Neural progenitor cell (in vitro differentiated cells): ENCODE data around the gene TECR. TPM values are rescaled to one million over a fixed set of nuclear protein-coding genes. Genes with fewer than 3 reads are reported as not detected.

Experiments
- DNase-seq: peaks from one replicate; pipeline ENCODE4 v3.0.0-alpha.2; 2016; ENCODE audit warnings: low spot score
- H2AFZ ChIP-seq: fragments of 200-600 bp; sonication (generic); replicated peaks from 2 replicates; pipeline ENCODE4 v1.6.1; 2016; ENCODE audit warnings: antibody characterized with exemption
- H3F3A ChIP-seq: fragments of 200-600 bp; sonication (generic); 2 replicates; pipeline ENCODE4 v1.6.1; 2016; ENCODE audit warnings: antibody characterized with exemption, low read depth
- H3K27ac ChIP-seq: fragments of 200-600 bp; sonication (generic); 2 replicates; pipeline ENCODE4 v1.5.1; 2016; ENCODE audit warnings: mild to moderate bottlenecking
- H3K27me3 ChIP-seq: fragments of 200-600 bp; sonication (generic); 2 replicates; pipeline ENCODE4 v1.6.1; 2016; ENCODE audit warnings: mild to moderate bottlenecking, moderate library complexity
- H3K36me3 ChIP-seq: fragments of 200-600 bp; sonication (generic); 2 replicates; pipeline ENCODE4 v1.5.1; 2016
- H3K4me1 ChIP-seq: fragments of 200-600 bp; sonication (generic); 2 replicates; pipeline ENCODE4 v1.6.1; 2016; ENCODE audit warnings: mixed run types
- H3K4me2 ChIP-seq: fragments of 200-600 bp; sonication (generic); 2 replicates; pipeline ENCODE4 v1.6.1; 2016
- H3K4me3 ChIP-seq: fragments of 200-600 bp; sonication (generic); 2 replicates; pipeline ENCODE4 v1.5.1; 2016
- H3K79me2 ChIP-seq: fragments of 200-600 bp; sonication (generic); 2 replicates; pipeline ENCODE4 v1.6.1; 2016; ENCODE audit warnings: low read depth
- H3K9ac ChIP-seq: fragments of 200-600 bp; sonication (generic); 2 replicates; pipeline ENCODE4 v1.6.1; 2016
- H3K9me3 ChIP-seq: fragments of 200-600 bp; sonication (generic); 2 replicates; pipeline ENCODE4 v1.5.1; 2016; ENCODE audit warnings: low read depth
- H4K20me1 ChIP-seq: fragments of 200-600 bp; sonication (generic); 2 replicates; pipeline ENCODE4 v1.6.1; 2016; ENCODE audit warnings: low read depth
- H3K27ac Mint-ChIP-seq: 3 replicates; pipeline ENCODE4 v1.8.0; 2021; ENCODE audit warnings: mixed read lengths
- H3K27me3 Mint-ChIP-seq: 2 replicates; pipeline ENCODE4 v1.8.0; 2022; ENCODE audit warnings: low read depth, mild to moderate bottlenecking, inconsistent platforms, moderate library complexity, mixed read lengths; ENCODE audit not compliant: insufficient read depth
- H3K36me3 Mint-ChIP-seq: 3 replicates; pipeline ENCODE4 v1.8.0; 2021; ENCODE audit warnings: mixed read lengths
- H3K4me1 Mint-ChIP-seq: 3 replicates; pipeline ENCODE4 v1.8.0; 2021; ENCODE audit warnings: mixed read lengths
- H3K4me3 Mint-ChIP-seq: 3 replicates; pipeline ENCODE4 v1.8.0; 2021; ENCODE audit warnings: mild to moderate bottlenecking, moderate library complexity, mixed read lengths
- H3K9me3 Mint-ChIP-seq: 3 replicates; pipeline ENCODE4 v1.8.0; 2020; ENCODE audit warnings: mixed read lengths
- EZH2 ChIP-seq: fragments of 200-600 bp; sonication (generic); IDR thresholded peaks from 2 replicates; pipeline ENCODE4 v1.6.1; 2017; ENCODE audit warnings: antibody characterized with exemption, mild to moderate bottlenecking, moderate library complexity
- EZH2phosphoT487 ChIP-seq: fragments of 200-600 bp; sonication (generic); IDR thresholded peaks from 2 replicates; pipeline ENCODE4 v1.6.1; 2017; ENCODE audit warnings: antibody characterized with exemption
- total RNA-seq: library from RNA; depleted of rRNA; stranded (reverse); fragments of >200 nt; gene quantifications from 2 replicates; pipeline ENCODE4 v1.2.3, GENCODE V29; 2015; ENCODE audit warnings: low replicate concordance
- TF ChIP-seq, protein P1 (sequence below): fragments of 200-600 bp; sonication (generic); IDR thresholded peaks from 2 replicates; pipeline ENCODE4 v1.5.1; 2017; ENCODE audit warnings: antibody characterized with exemption, mild to moderate bottlenecking

The TECR gene
- total RNA-seq, 1 donor from 2014 or later = 41.9 TPM

DNA sequence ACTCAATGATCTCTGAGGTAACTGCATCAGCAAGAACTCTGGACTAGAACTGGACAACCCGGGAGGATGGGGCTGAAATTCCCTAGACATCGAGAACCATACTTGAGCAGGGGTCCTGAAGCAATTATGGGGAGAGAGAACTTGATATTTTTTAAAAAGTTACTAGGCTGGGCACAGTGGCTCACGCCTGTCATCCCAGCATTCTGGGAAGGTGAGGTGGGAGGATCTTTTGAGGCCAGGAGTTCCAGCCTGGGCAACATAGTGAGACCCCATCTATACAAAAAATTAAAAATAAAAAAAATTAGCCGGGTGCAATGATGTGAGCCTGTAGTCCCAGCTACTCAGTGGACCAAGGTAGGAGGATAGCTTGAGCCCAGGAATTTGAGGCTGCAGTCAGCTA, 8.9 kb upstream of the TECR start:
- Mint-ChIP-seq H3K4me3 (no peak overlapping the region), H3K27ac (no peak overlapping the region)

DNA sequence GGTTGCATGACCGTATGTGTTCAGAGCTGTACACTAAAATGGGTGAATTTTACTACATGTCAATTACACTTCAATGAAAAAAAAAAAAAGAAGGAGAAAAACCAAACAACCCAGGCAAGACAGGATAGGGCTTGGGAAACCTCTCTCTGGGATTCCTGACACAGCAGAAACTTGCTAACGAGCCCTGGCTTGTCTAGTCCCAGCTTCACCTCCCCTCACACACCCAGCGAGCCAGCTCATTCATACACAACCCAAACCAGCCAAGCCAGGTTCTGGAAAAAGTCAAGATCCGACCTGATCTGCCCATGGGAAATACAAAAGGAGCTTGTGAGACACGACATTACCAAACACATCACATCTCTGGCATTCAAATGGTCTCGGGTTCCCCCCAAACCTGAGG, 3.7 kb upstream of the TECR start:
- Histone ChIP-seq H3K27ac (no peak overlapping the region), H3K4me1 (peaks cover 6% of the 10 kb centered on the region)
- H3K9me3 Mint-ChIP-seq = no peaks in the 10 kb centered on the region

More for the DNA sequence above, 8.9 kb upstream of the TECR start:
- peaks cover 23% of the 10 kb centered on the region for H3F3A ChIP-seq
- peaks cover 5% of the 10 kb centered on the region for H3K4me1 ChIP-seq
- H3K36me3 Mint-ChIP-seq = peaks cover 12% of the 10 kb centered on the region
- TF ChIP-seq EZH2 = no peak
- no peak overlapping the region for H3K9ac ChIP-seq
- no peak overlapping the region for H3K4me3 ChIP-seq
- H3K27ac ChIP-seq = no peak overlapping the region
- H3K4me1 Mint-ChIP-seq = peaks cover 34% of the 10 kb centered on the region
- peaks cover 21% of the 10 kb centered on the region for H4K20me1 ChIP-seq
- no peaks in the 10 kb centered on the region for H3K36me3 ChIP-seq
- no peak overlapping the region for H3K4me2 ChIP-seq
- H3K27me3 Mint-ChIP-seq = peaks cover 13% of the 10 kb centered on the region
- H3K79me2 ChIP-seq = peaks cover 26% of the 10 kb centered on the region
- H3K9me3 Mint-ChIP-seq = no peaks in the 10 kb centered on the region
- DNase-seq = no peak
- H2AFZ ChIP-seq = no peak overlapping the region
- H3K9me3 ChIP-seq = no peaks in the 10 kb centered on the region
- H3K27me3 ChIP-seq = no peaks in the 10 kb centered on the region

DNA sequence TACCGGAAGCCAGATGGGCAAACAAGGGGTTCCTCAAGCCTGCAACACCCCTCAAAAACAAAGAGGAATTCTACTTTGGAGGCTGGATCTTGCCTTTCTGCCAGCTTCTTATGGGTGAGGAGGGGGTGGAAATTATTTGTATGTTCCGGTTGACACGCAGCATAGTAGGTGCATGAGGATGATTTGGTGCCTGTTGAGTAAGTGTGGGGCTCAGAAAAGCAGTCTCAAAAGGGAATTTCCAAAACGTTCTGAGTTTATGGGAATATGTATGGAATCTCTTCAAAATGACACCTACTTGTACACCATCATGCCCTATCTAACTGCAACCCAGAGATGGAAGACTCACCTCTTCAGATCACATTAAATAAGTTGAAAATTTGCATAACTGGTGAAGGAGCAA, 3.0 kb upstream of the TECR start:
- no peaks in the 10 kb centered on the region for H3K9me3 Mint-ChIP-seq
- Histone ChIP-seq H3F3A (peaks cover 17% of the 10 kb centered on the region), H3K36me3 (no peaks in the 10 kb centered on the region), H3K4me3 (no peak overlapping the region), H2AFZ (peak overlapping the region; percentile 21), H3K27ac (no peak overlapping the region), H4K20me1 (peaks cover 14% of the 10 kb centered on the region), H3K4me1 (peaks cover 6% of the 10 kb centered on the region), H3K4me2 (no peak overlapping the region), H3K9ac (no peak overlapping the region), H3K27me3 (no peaks in the 10 kb centered on the region), H3K9me3 (no peaks in the 10 kb centered on the region), H3K79me2 (peaks cover 17% of the 10 kb centered on the region)
- TF ChIP-seq EZH2 (no peak), EZH2phosphoT487 (no peak)
- TF ChIP-seq, protein P1, sequence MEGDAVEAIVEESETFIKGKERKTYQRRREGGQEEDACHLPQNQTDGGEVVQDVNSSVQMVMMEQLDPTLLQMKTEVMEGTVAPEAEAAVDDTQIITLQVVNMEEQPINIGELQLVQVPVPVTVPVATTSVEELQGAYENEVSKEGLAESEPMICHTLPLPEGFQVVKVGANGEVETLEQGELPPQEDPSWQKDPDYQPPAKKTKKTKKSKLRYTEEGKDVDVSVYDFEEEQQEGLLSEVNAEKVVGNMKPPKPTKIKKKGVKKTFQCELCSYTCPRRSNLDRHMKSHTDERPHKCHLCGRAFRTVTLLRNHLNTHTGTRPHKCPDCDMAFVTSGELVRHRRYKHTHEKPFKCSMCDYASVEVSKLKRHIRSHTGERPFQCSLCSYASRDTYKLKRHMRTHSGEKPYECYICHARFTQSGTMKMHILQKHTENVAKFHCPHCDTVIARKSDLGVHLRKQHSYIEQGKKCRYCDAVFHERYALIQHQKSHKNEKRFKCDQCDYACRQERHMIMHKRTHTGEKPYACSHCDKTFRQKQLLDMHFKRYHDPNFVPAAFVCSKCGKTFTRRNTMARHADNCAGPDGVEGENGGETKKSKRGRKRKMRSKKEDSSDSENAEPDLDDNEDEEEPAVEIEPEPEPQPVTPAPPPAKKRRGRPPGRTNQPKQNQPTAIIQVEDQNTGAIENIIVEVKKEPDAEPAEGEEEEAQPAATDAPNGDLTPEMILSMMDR = no peak
- H3K36me3 Mint-ChIP-seq = no peaks in the 10 kb centered on the region
- peaks cover 11% of the 10 kb centered on the region for H3K27me3 Mint-ChIP-seq
- peaks cover 16% of the 10 kb centered on the region for H3K4me1 Mint-ChIP-seq
- H3K27ac Mint-ChIP-seq = no peak overlapping the region
- DNase-seq = no peak
- peak overlapping the region; percentile 55 for H3K4me3 Mint-ChIP-seq

More for the DNA sequence above, 3.7 kb upstream of the TECR start:
- peak overlapping the region; percentile 21 for H2AFZ ChIP-seq
- no peak overlapping the region for H3K4me3 Mint-ChIP-seq
- peaks cover 11% of the 10 kb centered on the region for H3K27me3 Mint-ChIP-seq
- H3K4me1 Mint-ChIP-seq = peaks cover 11% of the 10 kb centered on the region
- H4K20me1 ChIP-seq = peaks cover 9% of the 10 kb centered on the region
- H3K9me3 ChIP-seq = no peaks in the 10 kb centered on the region
- no peak overlapping the region for H3K27ac Mint-ChIP-seq
- H3K36me3 ChIP-seq = no peaks in the 10 kb centered on the region
- TF ChIP-seq EZH2 (no peak), EZH2phosphoT487 (no peak)
- TF ChIP-seq, protein P1 = no peak
- peaks cover 10% of the 10 kb centered on the region for H3K79me2 ChIP-seq
- H3K36me3 Mint-ChIP-seq = no peaks in the 10 kb centered on the region
- no peak overlapping the region for H3K4me3 ChIP-seq
- DNase-seq = no peak
- no peak overlapping the region for H3K4me2 ChIP-seq
- H3K9ac ChIP-seq = no peak overlapping the region
- H3F3A ChIP-seq = peaks cover 17% of the 10 kb centered on the region
- H3K27me3 ChIP-seq = no peaks in the 10 kb centered on the region

DNA sequence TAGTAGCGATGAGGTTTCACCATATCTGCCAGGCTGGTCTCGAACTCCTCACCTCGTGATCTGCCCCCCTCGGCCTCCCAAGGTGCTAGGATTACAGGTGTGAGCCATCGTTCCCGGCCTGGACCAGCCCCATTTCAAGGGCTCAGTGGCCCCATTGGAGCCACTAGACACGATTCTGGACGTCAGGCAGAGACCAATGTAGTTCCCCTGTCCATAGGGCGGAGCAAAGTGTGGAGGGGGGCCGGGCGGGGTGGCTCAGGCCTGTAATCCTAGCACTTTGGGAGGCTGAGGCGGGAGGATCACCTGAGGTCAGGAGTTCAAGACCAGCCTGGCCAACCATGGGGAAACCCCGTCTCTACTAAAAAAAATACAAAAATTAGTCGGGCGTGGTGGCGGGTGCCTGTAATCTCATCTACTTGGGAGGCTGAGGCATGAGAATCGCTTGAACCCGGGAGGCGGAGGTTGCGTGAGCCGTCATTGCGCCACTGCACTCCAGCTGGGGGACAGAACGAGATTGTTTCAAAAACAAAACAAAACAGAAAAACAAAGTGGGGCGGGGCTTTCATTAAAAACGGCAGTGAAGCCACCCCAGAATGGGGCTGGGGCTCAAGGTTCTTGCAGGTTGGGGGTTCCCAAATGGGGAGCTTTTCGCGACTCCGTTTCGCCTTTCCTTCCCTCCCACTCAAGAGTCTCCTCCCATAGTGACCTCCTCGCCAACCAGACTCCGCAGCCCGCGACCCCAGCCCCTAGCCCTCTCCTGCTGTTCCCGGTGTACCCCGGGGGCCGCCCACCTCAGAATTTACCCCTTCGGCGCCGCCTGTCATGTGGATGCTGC, 758 bp upstream of the TECR start:
- no peak overlapping the region for H3K27ac ChIP-seq
- Mint-ChIP-seq H3K9me3 (no peaks in the 10 kb centered on the region), H3K27me3 (peaks cover 6% of the 10 kb centered on the region), H3K4me3 (peak overlapping the region; percentile 94), H3K36me3 (peaks cover 4% of the 10 kb centered on the region), H3K27ac (peak overlapping the region; percentile 82), H3K4me1 (peaks cover 22% of the 10 kb centered on the region)
- peak overlapping the region; percentile 66 for H3K4me2 ChIP-seq
- H3K9me3 ChIP-seq = no peaks in the 10 kb centered on the region
- H3K79me2 ChIP-seq = peaks cover 40% of the 10 kb centered on the region
- H2AFZ ChIP-seq = peak overlapping the region; percentile 78
- H4K20me1 ChIP-seq = peaks cover 19% of the 10 kb centered on the region
- peaks cover 6% of the 10 kb centered on the region for H3K4me1 ChIP-seq
- no peaks in the 10 kb centered on the region for H3K36me3 ChIP-seq
- H3K4me3 ChIP-seq = peak overlapping the region; percentile 50
- H3K9ac ChIP-seq = no peak overlapping the region
- H3K27me3 ChIP-seq = no peaks in the 10 kb centered on the region
- TF ChIP-seq, protein P1 = no peak
- TF ChIP-seq EZH2phosphoT487 (no peak), EZH2 (no peak)
- DNase-seq = no peak
- H3F3A ChIP-seq = peaks cover 24% of the 10 kb centered on the region
